CD4-positive, alpha-beta T cell treated with Interleukin-15 for 1 hour (primary cell): ENCODE data around the gene L3HYPDH.

Experiments used
- DNase-seq: peaks from one replicate; pipeline ENCODE4 v3.0.0-alpha.2; 2020

Gene L3HYPDH

DNA sequence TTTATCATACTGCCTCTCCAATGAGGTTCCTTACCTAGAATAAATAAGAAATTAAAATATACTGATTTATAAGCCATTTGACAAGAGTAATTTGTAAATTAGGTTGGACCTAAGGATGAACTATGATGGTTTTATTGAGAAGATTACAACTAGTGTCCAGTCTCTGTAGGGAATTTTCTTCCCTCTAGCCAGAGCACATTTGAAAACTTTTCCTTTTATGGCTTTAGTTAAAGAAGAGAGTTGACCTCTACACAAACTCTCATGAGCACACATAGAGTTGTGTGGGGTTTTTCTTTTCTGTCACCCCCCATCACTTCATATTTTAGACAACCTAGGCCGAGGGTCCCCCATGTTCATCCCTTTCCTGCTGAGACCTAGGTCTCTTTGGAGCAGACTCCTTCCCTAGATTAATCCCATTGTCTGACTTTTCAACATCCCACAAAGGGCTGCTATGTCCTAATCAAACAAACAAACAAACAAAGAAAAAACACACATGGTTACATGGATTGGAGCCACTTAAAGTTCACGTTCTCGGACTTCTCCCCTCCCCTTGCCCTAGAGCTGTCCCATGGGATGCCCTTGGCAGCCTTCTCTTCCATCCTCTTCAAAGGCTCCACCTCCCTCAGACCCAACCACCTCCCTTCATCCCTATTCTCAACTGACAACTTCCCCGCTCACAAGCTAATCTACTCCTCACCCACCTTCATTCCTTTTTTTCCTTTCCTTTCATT lies 59.7 kb downstream of the L3HYPDH start:
- no peak for DNase-seq
